HepG2 (cell line): ENCODE data around the gene ZBTB46. TPM values are rescaled to one million over a fixed set of nuclear protein-coding genes. Genes with fewer than 3 reads are reported as not detected.

Experiments
- ARNT ChIP-seq: fragments of 450-650 bp; IDR thresholded peaks from 2 replicates; pipeline ENCODE4 v1.6.1; 2017
- FOSL2 ChIP-seq: sonication (generic); formaldehyde crosslinking; IDR thresholded peaks from 2 replicates; pipeline ENCODE4 v1.4.0; 2020; ENCODE audit warnings: missing genetic modification reagents
- FUBP1 ChIP-seq: sonication (generic); formaldehyde crosslinking; IDR thresholded peaks from 2 replicates; pipeline ENCODE4 v1.5.1; 2020; ENCODE audit warnings: missing genetic modification reagents, mild to moderate bottlenecking, borderline replicate concordance
- GABPB1 ChIP-seq: IDR thresholded peaks from 2 replicates; pipeline ENCODE4 v1.6.1; 2016; ENCODE audit warnings: mild to moderate bottlenecking, missing genetic modification reagents, moderate library complexity, missing compliant biosample characterization
- MYNN ChIP-seq: sonication (generic); formaldehyde crosslinking; IDR thresholded peaks from 2 replicates; pipeline ENCODE4 v1.4.0; 2020; ENCODE audit warnings: mild to moderate bottlenecking, low read depth, missing genetic modification reagents
- NCOA2 ChIP-seq: sonication (generic); formaldehyde crosslinking; IDR thresholded peaks from 2 replicates; pipeline ENCODE4 v1.8.0; 2022; ENCODE audit warnings: inconsistent platforms
- PCBP1 ChIP-seq: fragments of 200-400 bp; formaldehyde crosslinking; IDR thresholded peaks from 2 replicates; pipeline ENCODE4 v1.6.1; 2017; ENCODE audit warnings: mild to moderate bottlenecking, low read depth, low read length, borderline replicate concordance
- POLR2AphosphoS5 ChIP-seq: IDR thresholded peaks from 2 replicates; pipeline ENCODE4 v1.6.1; 2012; ENCODE audit warnings: low read depth, low read length
- SKI ChIP-seq: fragments of 450-650 bp; IDR thresholded peaks from one replicate; pipeline ENCODE4 v1.6.1; 2018; ENCODE audit warnings: mild to moderate bottlenecking; ENCODE audit not compliant: partially characterized antibody
- SMAD9 ChIP-seq: sonication (generic); formaldehyde crosslinking; IDR thresholded peaks from 2 replicates; pipeline ENCODE4 v1.5.1; 2020; ENCODE audit warnings: mild to moderate bottlenecking, missing genetic modification reagents
- STAT6 ChIP-seq: sonication (generic); formaldehyde crosslinking; IDR thresholded peaks from 2 replicates; pipeline ENCODE4 v1.4.0; 2020; ENCODE audit warnings: missing genetic modification reagents, mild to moderate bottlenecking, borderline replicate concordance
- ZNF337 ChIP-seq: sonication (generic); formaldehyde crosslinking; IDR thresholded peaks from 2 replicates; pipeline ENCODE4 v1.5.1; 2020; ENCODE audit warnings: missing genetic modification reagents, low read depth, mild to moderate bottlenecking, borderline replicate concordance
- ZNF549 ChIP-seq: sonication (generic); formaldehyde crosslinking; IDR thresholded peaks from 2 replicates; pipeline ENCODE4 v1.5.0; 2020; ENCODE audit warnings: missing genetic modification reagents
- ZNF550 ChIP-seq: sonication (generic); formaldehyde crosslinking; IDR thresholded peaks from 2 replicates; pipeline ENCODE4 v1.4.0; 2020; ENCODE audit warnings: mild to moderate bottlenecking, missing genetic modification reagents, borderline replicate concordance
- polyA plus RNA-seq, 8 experiments: library from polyadenylated mRNA; depleted of rRNA in 3 of 8; stranded (reverse) in 7 of 8; unstranded in 1 of 8; fragments of >200 nt; fragmentation: Illumina TruSeq in 4 of 8; extraction: Trizol in 4 of 8; gene quantifications; 2 replicates each; pipeline versions ENCODE4 v1.2.1 to v1.2.3, GENCODE V29; 2011 to 2016; ENCODE audit warnings: low read depth in 4 of 8, missing spikeins in 1 of 8, mixed read lengths in 1 of 8; ENCODE audit not compliant: insufficient read depth in 1 of 8
- total RNA-seq, 5 experiments: library from RNA; depleted of rRNA; stranded (reverse); fragments of >200 nt; fragmentation: Illumina TruSeq; extraction: Trizol; gene quantifications; 2 replicates each; pipeline ENCODE4 v1.2.3, GENCODE V29; 2016; ENCODE audit warnings: low read depth in 1 of 5
- TF ChIP-seq, protein P1 (sequence below): sonication (generic); formaldehyde crosslinking; IDR thresholded peaks from 2 replicates; pipeline ENCODE4 v1.4.0; 2020; ENCODE audit warnings: missing genetic modification reagents, borderline replicate concordance
- TF ChIP-seq, protein P2 (sequence below): sonication (generic); formaldehyde crosslinking; IDR thresholded peaks from 2 replicates; pipeline ENCODE4 v1.4.0; 2020; ENCODE audit warnings: mild to moderate bottlenecking, low read depth, missing genetic modification reagents

The ZBTB46 gene
- total and polyA plus RNA-seq, 2 of the 13 experiments (the other 11 are each of a cell fraction or from before 2014, with no cell fraction given) = 1.6 to 13.5 TPM

DNA sequence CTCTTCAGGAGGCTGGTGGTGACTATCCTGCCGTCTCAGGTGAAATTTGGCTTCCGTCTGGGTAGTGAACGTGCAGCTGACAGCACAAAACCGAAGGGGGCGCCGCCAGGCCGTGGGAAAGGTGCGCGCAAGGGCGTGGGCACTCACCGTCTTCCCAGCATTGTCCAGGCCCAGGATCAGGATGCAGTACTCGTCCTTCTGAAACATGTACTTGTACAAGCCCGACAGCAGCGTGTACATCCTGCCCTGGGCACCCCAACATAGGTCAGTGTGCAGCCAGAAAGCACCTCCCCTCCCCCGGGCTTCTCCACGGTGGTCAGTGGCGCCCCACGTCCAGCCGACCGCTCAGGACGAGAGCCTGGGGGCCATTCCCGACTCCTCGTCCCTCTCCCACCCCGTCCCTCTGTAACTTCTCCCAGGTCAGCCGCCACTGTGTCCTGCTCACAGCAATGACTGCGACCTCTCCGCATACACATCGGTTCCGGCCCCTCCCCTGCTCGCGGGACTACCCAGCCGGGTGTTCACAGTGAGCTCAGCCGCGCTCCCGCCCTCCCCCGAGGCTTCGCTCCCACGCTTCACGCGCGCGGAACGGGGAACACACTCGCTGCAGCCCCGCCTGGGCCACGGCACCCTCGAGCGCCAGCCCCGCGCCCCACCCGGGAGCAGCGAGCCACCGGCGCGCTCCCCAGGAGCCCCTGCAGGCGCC lies 124.1 kb downstream of the ZBTB46 start (continued):
- TF ChIP-seq GABPB1 (CRISPR knock-in tag) = peak; percentile 39; the same call in 1 of the 2 replicates
- TF ChIP-seq SMAD9 (CRISPR knock-in tag) = 0 out of 2 replicates have a peak, but pooled peaks have one; percentile 17
- TF ChIP-seq FOSL2 = 0 out of 2 replicates have a peak, but pooled peaks have one; percentile 32
- TF ChIP-seq FUBP1 (CRISPR knock-in tag) = 0 out of 2 replicates have a peak, but pooled peaks have one; percentile 75
- TF ChIP-seq, protein P1, sequence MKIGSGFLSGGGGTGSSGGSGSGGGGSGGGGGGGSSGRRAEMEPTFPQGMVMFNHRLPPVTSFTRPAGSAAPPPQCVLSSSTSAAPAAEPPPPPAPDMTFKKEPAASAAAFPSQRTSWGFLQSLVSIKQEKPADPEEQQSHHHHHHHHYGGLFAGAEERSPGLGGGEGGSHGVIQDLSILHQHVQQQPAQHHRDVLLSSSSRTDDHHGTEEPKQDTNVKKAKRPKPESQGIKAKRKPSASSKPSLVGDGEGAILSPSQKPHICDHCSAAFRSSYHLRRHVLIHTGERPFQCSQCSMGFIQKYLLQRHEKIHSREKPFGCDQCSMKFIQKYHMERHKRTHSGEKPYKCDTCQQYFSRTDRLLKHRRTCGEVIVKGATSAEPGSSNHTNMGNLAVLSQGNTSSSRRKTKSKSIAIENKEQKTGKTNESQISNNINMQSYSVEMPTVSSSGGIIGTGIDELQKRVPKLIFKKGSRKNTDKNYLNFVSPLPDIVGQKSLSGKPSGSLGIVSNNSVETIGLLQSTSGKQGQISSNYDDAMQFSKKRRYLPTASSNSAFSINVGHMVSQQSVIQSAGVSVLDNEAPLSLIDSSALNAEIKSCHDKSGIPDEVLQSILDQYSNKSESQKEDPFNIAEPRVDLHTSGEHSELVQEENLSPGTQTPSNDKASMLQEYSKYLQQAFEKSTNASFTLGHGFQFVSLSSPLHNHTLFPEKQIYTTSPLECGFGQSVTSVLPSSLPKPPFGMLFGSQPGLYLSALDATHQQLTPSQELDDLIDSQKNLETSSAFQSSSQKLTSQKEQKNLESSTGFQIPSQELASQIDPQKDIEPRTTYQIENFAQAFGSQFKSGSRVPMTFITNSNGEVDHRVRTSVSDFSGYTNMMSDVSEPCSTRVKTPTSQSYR (CRISPR knock-in tag) = peak; percentile 28; the same call in 1 of the 2 replicates
- TF ChIP-seq ARNT = no peak
- TF ChIP-seq POLR2AphosphoS5 = peak; percentile 44
- no peak for TF ChIP-seq ZNF337 (CRISPR knock-in tag)
- no peak for TF ChIP-seq MYNN (CRISPR knock-in tag)
- no peak for TF ChIP-seq ZNF550
- TF ChIP-seq PCBP1 = peak; percentile 98
- TF ChIP-seq, protein P2, sequence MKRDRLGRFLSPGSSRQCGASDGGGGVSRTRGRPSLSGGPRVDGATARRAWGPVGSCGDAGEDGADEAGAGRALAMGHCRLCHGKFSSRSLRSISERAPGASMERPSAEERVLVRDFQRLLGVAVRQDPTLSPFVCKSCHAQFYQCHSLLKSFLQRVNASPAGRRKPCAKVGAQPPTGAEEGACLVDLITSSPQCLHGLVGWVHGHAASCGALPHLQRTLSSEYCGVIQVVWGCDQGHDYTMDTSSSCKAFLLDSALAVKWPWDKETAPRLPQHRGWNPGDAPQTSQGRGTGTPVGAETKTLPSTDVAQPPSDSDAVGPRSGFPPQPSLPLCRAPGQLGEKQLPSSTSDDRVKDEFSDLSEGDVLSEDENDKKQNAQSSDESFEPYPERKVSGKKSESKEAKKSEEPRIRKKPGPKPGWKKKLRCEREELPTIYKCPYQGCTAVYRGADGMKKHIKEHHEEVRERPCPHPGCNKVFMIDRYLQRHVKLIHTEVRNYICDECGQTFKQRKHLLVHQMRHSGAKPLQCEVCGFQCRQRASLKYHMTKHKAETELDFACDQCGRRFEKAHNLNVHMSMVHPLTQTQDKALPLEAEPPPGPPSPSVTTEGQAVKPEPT = no peak; the same call in 1 of the 2 replicates
- no peak for TF ChIP-seq ZNF549 (CRISPR knock-in tag)
- no peak for TF ChIP-seq STAT6 (CRISPR knock-in tag)
- peak; percentile 60 for TF ChIP-seq SKI
- TF ChIP-seq NCOA2 (CRISPR knock-in tag) = peak; percentile 39; the same call in 1 of the 2 replicates
